ENCODE measurements around the gene OCSTAMP.

OCSTAMP gene

DNA sequence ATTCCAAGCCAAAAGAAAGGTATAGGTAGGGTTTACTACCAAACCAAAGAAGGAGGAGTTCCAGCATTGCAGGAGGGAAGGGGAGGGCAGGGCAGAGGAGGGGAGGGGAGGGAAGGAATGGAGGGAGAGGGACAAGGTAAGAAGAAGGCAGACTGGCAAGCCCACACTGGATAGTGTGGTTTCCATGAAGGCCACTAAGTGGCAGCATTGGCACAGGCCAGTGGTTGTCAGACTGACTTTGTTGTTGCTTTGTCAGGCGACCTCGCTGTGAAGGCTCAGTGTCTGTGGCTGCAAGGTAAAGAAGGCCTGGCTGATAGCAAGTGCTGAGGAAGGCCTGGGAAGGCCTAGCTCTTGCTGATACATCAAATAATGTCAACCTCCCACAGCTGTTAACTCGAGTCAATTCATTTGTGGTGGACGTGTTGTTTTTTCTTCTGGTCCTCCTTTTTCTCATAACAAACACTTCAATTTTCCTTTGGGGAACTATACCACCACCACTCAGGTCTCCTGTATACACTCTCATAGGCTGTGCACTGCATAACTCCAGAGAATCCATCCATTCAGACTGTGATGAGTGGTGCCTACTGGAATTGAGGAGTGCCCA is 29.4 kb downstream of the OCSTAMP start:
- no peaks in the 10 kb centered on the region for H4K20me1 ChIP-seq (ENCODE audit: insufficient read depth, low read length)
- no peaks in the 10 kb centered on the region for H3F3A ChIP-seq (ENCODE audit: insufficient read depth, low read length)
- TF ChIP-seq, protein P1, sequence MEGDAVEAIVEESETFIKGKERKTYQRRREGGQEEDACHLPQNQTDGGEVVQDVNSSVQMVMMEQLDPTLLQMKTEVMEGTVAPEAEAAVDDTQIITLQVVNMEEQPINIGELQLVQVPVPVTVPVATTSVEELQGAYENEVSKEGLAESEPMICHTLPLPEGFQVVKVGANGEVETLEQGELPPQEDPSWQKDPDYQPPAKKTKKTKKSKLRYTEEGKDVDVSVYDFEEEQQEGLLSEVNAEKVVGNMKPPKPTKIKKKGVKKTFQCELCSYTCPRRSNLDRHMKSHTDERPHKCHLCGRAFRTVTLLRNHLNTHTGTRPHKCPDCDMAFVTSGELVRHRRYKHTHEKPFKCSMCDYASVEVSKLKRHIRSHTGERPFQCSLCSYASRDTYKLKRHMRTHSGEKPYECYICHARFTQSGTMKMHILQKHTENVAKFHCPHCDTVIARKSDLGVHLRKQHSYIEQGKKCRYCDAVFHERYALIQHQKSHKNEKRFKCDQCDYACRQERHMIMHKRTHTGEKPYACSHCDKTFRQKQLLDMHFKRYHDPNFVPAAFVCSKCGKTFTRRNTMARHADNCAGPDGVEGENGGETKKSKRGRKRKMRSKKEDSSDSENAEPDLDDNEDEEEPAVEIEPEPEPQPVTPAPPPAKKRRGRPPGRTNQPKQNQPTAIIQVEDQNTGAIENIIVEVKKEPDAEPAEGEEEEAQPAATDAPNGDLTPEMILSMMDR (IDR thresholded peaks at IDR 0.05; ENCODE audit: low read length) = peak; percentile 56
- no peak for TF ChIP-seq EZH2 (IDR thresholded peaks at IDR 0.05; ENCODE audit: borderline replicate concordance, low read length)
- no peaks in the 10 kb centered on the region for H3K9me2 ChIP-seq (ENCODE audit: low read depth, low read length)
- H3K27me3 ChIP-seq (ENCODE audit: insufficient read depth, low read length) = no peaks in the 10 kb centered on the region
- H3K4me1 ChIP-seq (ENCODE audit: insufficient read depth, low read length, severe bottlenecking) = no peaks in the 10 kb centered on the region
- H3K4me2 ChIP-seq (ENCODE audit: low read length) = no peak overlapping the region
- no peak overlapping the region for H2AFZ ChIP-seq (ENCODE audit: low read length)
- H3K79me2 ChIP-seq (ENCODE audit: insufficient read depth, low read length) = no peaks in the 10 kb centered on the region
- H3K9me3 ChIP-seq (ENCODE audit: low read length) = no peaks in the 10 kb centered on the region
- H3K27ac ChIP-seq (ENCODE audit: low read depth, low read length, poor library complexity, severe bottlenecking) = no peak overlapping the region
- H3K36me3 ChIP-seq (ENCODE audit: insufficient read depth, low read length) = no peaks in the 10 kb centered on the region
- no peak overlapping the region for H3K9ac ChIP-seq (ENCODE audit: low read length)
- H3K4me3 ChIP-seq (ENCODE audit: low read depth, low read length, poor library complexity, severe bottlenecking) = no peak overlapping the region

DNA sequence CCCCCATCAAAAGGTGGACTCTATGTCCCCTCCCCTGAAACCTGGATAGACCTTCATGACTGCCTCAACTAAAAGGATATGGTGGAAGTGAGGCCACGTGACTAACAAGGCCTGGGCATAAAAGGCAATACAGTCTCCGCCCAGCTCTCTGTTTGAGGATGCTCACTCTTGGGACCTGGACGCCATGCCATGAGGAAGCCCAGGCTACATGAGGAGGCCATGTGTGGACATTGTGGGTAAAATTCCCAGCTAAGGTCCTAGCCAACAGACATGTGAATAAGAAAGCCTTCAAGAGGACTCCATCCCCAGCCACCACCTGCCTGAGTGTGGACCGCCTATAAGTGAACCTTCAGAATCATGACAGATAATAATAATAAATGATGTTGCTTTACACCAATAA is 29.9 kb downstream of the OCSTAMP start:
- Histone ChIP-seq H3K79me2 (ENCODE audit: insufficient read depth, low read length) (no peaks in the 10 kb centered on the region), H3K27me3 (ENCODE audit: insufficient read depth, low read length) (no peaks in the 10 kb centered on the region), H3K4me2 (ENCODE audit: low read length) (no peak overlapping the region), H2AFZ (ENCODE audit: low read length) (no peak overlapping the region), H4K20me1 (ENCODE audit: insufficient read depth, low read length) (no peaks in the 10 kb centered on the region), H3K9ac (ENCODE audit: low read length) (no peak overlapping the region), H3K4me3 (ENCODE audit: low read depth, low read length, poor library complexity, severe bottlenecking) (no peak overlapping the region), H3K36me3 (ENCODE audit: insufficient read depth, low read length) (no peaks in the 10 kb centered on the region), H3F3A (ENCODE audit: insufficient read depth, low read length) (no peaks in the 10 kb centered on the region), H3K4me1 (ENCODE audit: insufficient read depth, low read length, severe bottlenecking) (no peaks in the 10 kb centered on the region), H3K27ac (ENCODE audit: low read depth, low read length, poor library complexity, severe bottlenecking) (no peak overlapping the region), H3K9me2 (ENCODE audit: low read depth, low read length) (no peaks in the 10 kb centered on the region), H3K9me3 (ENCODE audit: low read length) (no peaks in the 10 kb centered on the region)
- TF ChIP-seq, protein P1 (IDR thresholded peaks at IDR 0.05; ENCODE audit: low read length) = no peak

DNA sequence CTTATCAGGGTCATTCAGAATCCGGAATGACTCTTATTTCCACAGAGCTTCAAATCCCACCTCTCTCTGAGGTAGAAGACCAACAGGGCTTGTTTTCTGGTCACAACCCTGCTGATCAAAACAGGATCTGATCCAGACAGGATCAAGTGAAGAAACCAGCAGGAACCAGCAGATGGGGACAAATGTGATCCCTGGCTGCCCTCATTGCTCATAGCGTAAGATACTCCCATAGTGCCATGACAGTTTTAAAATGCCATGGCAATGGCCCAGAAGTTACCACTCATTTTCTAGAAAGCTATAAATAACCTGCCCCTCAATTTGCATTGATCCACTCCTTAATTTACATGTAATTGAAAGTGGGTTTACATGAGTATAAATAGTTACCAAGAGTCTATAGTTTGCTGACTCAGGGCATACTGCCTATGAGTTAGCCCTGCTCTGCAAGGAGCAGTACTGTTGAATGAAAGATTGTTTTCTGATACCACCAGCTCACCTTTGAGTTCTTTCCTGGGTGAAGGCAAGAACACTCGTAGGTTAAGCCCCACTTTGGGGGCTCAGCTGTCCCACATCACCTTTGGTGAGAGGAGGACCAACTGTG is 30.9 kb downstream of the OCSTAMP start:
- TF ChIP-seq, protein P1 (IDR thresholded peaks at IDR 0.05; ENCODE audit: low read length) = no peak
- TF ChIP-seq EZH2 (IDR thresholded peaks at IDR 0.05; ENCODE audit: borderline replicate concordance, low read length) = no peak
- H3F3A ChIP-seq (ENCODE audit: insufficient read depth, low read length) = no peaks in the 10 kb centered on the region
- no peaks in the 10 kb centered on the region for H3K9me3 ChIP-seq (ENCODE audit: low read length)
- H3K4me2 ChIP-seq (ENCODE audit: low read length) = no peak overlapping the region
- H3K27ac ChIP-seq (ENCODE audit: low read depth, low read length, poor library complexity, severe bottlenecking) = no peak overlapping the region
- no peak overlapping the region for H2AFZ ChIP-seq (ENCODE audit: low read length)
- no peaks in the 10 kb centered on the region for H4K20me1 ChIP-seq (ENCODE audit: insufficient read depth, low read length)
- H3K36me3 ChIP-seq (ENCODE audit: insufficient read depth, low read length) = no peaks in the 10 kb centered on the region
- H3K9me2 ChIP-seq (ENCODE audit: low read depth, low read length) = no peaks in the 10 kb centered on the region
- H3K9ac ChIP-seq (ENCODE audit: low read length) = no peak overlapping the region
- no peak overlapping the region for H3K4me3 ChIP-seq (ENCODE audit: low read depth, low read length, poor library complexity, severe bottlenecking)
- no peaks in the 10 kb centered on the region for H3K4me1 ChIP-seq (ENCODE audit: insufficient read depth, low read length, severe bottlenecking)
- no peaks in the 10 kb centered on the region for H3K79me2 ChIP-seq (ENCODE audit: insufficient read depth, low read length)
- H3K27me3 ChIP-seq (ENCODE audit: insufficient read depth, low read length) = no peaks in the 10 kb centered on the region
